Aorta (tissue), 5 donors: ENCODE results near the gene FAF1. TPM values are rescaled to one million over a fixed set of nuclear protein-coding genes. Genes with fewer than 3 reads are reported as not detected.
"Not testable (repeated sequence)": the region's sequence is repeated elsewhere in the genome, so short reads cannot be mapped to it uniquely, and the experiment has no call there.

Source experiments
- ATAC-seq: fragments of 200-7000 bp; cut with Tn5 transposase; one replicate; pipeline ENCODE4 v1.9.1; 2022; ENCODE audit warnings: moderate library complexity; ENCODE audit not compliant: low FRiP score
- DNase-seq, 2 donors: peaks; one replicate each; pipeline ENCODE4 v3.0.0-alpha.2; 2020
- H3K27ac ChIP-seq, 2 donors: one replicate each; pipeline ENCODE4 v1.5.1; 2013; ENCODE audit warnings: low read length in 2 of 2, mild to moderate bottlenecking in 2 of 2, moderate library complexity in 2 of 2, control low read depth in 1 of 2, inconsistent platforms in 1 of 2, low read depth in 1 of 2
- H3K27me3 ChIP-seq, 2 donors: one replicate each; pipeline ENCODE4 v1.6.1; 2013; ENCODE audit warnings: control low read depth in 1 of 2, low read length in 1 of 2, mild to moderate bottlenecking in 1 of 2, moderate library complexity in 1 of 2; ENCODE audit not compliant: insufficient read depth in 2 of 2, control insufficient read depth in 1 of 2
- H3K36me3 ChIP-seq, 2 donors: one replicate each; pipeline ENCODE4 v1.6.1; 2013; ENCODE audit warnings: control low read depth in 1 of 2, low read length in 1 of 2, mild to moderate bottlenecking in 1 of 2; ENCODE audit not compliant: insufficient read depth in 2 of 2, control insufficient read depth in 1 of 2
- H3K4me1 ChIP-seq, 2 donors: one replicate each; pipeline ENCODE4 v1.6.1; 2013; ENCODE audit warnings: low read length in 2 of 2, control low read depth in 1 of 2, mild to moderate bottlenecking in 1 of 2, moderate library complexity in 1 of 2; ENCODE audit not compliant: insufficient read depth in 2 of 2, control insufficient read depth in 1 of 2
- H3K4me3 ChIP-seq, 2 donors: one replicate each; pipeline ENCODE4 v1.5.1; 2013; ENCODE audit warnings: low read length in 2 of 2, control low read depth in 1 of 2, mild to moderate bottlenecking in 1 of 2
- H3K9me3 ChIP-seq: one replicate; pipeline ENCODE4 v1.6.1; 2013; ENCODE audit warnings: mild to moderate bottlenecking, low read length; ENCODE audit not compliant: control insufficient read depth
- WGBS, 2 donors: extraction: QIAGEN DNeasy Blood & Tissue Kit; methylation state at CpG; one replicate each; pipeline ENCODE4 v1.1.7; 2013; 5-methylcytosine and 5-hydroxymethylcytosine counted together
- intact Hi-C, 2 donors: fragments of 100-400 bp; cut with DNase I; formaldehyde crosslinking; loops; one replicate each; pipeline versions ENCODE4 v1.14.2 to v1.15.0; 2022
- polyA plus RNA-seq, 2 donors: library from polyadenylated mRNA; stranded (reverse); fragments of 200-250 nt; gene quantifications; one replicate each; pipeline ENCODE4 v1.2.3, GENCODE V29; 2013
- total RNA-seq, 2 donors: library from RNA; stranded (reverse); fragmentation: NEBNext Ultra II Directional; extraction: Animal tissue kit (Norgen Biotek cat#: 25700); gene quantifications; one replicate each; pipeline ENCODE4 v1.2.1, GENCODE V29; 2021
- donor health status: healthy with polysubstance abuse.
- donor health status: Bipolar disorder and iron deficiency.
- donor health status: DM: no; HTN: no; CAD: no.
- donor health status: DM: no; HTN: no; CAD: no.
- donor health status: DM: yes; HTN: yes; CAD: no.

The FAF1 gene
- total and polyA plus RNA-seq, 4 donors: 27.0 to 56.1 (median 43.0) TPM

DNA sequence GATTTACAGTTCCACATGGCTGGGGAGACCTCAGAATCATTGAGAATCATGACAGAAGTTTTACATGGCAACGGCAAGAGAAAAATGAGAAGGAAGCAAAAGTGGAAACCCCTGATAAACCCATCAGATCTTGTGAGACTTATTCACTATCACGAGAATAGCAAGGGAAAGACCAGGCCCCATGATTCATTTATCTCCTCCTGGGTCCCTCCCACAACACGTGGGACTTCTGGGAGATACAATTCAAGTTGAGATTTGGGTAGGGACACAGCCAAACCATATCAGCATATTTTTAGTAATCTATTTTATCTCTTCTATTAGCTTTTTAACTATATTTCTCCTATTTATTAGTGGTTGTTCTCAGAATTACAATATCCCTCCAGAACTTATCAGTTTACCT lies 26.3 kb downstream of the FAF1 start:
- H3K36me3 ChIP-seq, H3K4me3 ChIP-seq, H3K9me3 ChIP-seq, intact Hi-C loops, DNase-seq, H3K4me1 ChIP-seq, ATAC-seq, H3K27ac ChIP-seq, H3K27me3 ChIP-seq: not testable (repeated sequence)
- WGBS, 2 donors: 84% methylated on average over 3 of the region's 3 CpGs

DNA sequence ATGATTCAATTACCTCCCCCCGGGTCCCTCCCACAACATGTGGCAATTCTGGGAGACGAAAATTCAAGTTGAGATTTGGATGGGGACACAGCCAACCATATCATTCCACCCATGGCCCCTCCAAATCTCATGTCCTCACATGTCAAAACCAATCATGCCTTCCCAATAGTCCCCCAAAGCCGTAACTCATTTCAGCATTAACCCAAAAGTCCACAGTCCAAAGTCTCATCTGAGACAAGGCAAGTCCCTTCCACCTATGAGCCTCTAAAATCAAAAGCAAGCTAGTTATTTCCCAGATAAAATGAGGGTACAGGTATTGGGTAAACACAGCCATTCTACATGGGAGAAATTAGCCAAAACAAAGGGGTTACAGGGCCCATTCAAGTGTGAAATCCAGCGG lies 28.0 kb downstream of the FAF1 start:
- WGBS, 2 donors: 89 to 93% methylated on average over 4 of the region's 4 CpGs
- H3K4me1 ChIP-seq, H3K9me3 ChIP-seq, ATAC-seq, H3K27me3 ChIP-seq, H3K27ac ChIP-seq, intact Hi-C loops, DNase-seq, H3K36me3 ChIP-seq, H3K4me3 ChIP-seq: not testable (repeated sequence)

DNA sequence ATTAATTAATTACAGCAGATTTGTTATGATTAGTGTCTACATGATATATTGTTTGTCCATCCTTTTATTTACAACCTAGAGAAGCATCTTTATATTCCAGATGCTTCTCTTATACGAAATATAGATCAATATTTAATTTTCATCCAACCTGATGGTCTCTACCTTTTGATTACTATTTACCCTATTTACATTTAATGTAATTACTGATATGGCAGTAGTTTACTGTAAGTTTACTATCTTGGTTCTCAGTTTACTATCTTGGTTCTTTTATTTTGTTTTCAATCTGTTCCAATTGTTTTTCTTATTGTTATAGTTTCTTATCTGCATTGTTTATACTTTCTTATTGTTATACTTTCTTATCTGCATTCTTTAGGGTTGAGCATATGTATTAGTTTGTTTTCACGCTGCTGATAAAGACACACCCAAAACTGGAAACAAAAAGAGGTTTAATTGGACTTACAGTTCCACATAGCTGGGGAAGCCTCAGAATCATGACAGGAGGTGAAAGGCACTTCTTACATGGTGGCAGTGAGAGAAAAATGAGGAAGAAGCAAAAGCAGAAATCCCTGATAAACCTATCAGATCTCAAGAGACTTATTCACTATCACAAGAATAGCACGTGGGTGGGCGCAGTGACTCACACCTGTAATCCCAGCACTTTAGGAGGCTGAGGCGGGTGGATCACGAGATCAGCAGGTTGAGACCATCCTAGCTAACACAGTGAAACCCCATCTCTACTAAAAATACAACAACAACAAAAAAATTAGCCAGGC lies 28.9 kb downstream of the FAF1 start:
- H3K4me3 ChIP-seq: no peak overlapping the region
- 89 to 92% methylated on average over 6 of the region's 6 CpGs for WGBS, 2 donors
- intact Hi-C loops: no loop called here

DNA sequence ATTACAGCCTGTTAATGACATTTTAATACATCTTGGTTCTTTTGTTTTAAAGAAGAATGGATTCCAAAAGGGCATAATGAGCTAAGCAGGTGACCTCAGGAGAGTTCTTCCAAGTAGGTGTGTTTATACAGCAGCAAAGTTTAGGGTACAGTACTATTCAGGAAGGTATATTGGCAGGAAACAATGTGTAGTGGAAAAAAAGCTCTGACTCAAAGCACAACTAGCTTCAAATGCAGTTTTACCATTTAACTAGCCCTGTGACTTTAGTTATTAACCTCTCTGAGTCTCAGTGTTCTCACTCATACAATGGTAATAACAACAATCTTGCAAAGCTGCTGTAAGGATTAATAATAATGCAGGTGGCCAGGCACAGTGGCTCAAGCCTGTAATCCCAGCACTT lies 29.9 kb downstream of the FAF1 start:
- H3K4me3 ChIP-seq: no peak overlapping the region
- no peak overlapping the region for H3K27ac ChIP-seq
- no peaks in the 10 kb centered on the region for H3K27me3 ChIP-seq
- ATAC-seq (no peak), DNase-seq (no peak)
- no peaks in the 10 kb centered on the region for H3K4me1 ChIP-seq
- peaks cover 0 to 2% of the 10 kb centered on the region in 2 donors for H3K36me3 ChIP-seq
- intact Hi-C loops: no loop called here
- H3K9me3 ChIP-seq: no peaks in the 10 kb centered on the region

More for the DNA sequence above, 28.9 kb downstream of the FAF1 start:
- H3K9me3 ChIP-seq: no peaks in the 10 kb centered on the region
- no peaks in the 10 kb centered on the region for H3K4me1 ChIP-seq
- no peak overlapping the region for H3K27ac ChIP-seq
- no peak for DNase-seq
- H3K36me3 ChIP-seq: peaks cover 0 to 2% of the 10 kb centered on the region in 2 donors
- no peaks in the 10 kb centered on the region for H3K27me3 ChIP-seq
- no peak for ATAC-seq

- no peaks in the 10 kb centered on the region for H3K4me1 ChIP-seq
- no peak overlapping the region for H3K4me3 ChIP-seq
- ATAC-seq (no peak), DNase-seq (no peak)
- WGBS, 2 donors: 37 to 38% methylated on average over 2 of the region's 2 CpGs
- no peak overlapping the region for H3K27ac ChIP-seq
- no peaks in the 10 kb centered on the region for H3K9me3 ChIP-seq
- intact Hi-C loops: loop anchor here in 1 of 2 donors (10.0 kb wide), 2 partner anchors 115 to 155 kb away; no protein-coding TSS in a partner anchor
- H3K36me3 ChIP-seq: peaks cover 0 to 2% of the 10 kb centered on the region in 2 donors
- no peaks in the 10 kb centered on the region for H3K27me3 ChIP-seq
Observed at GRCh38 chr1:50929376-50929958, 30.6 kb downstream of the FAF1 start.

GRCh38 chr1:50923564-50923963 lies 36.5 kb downstream of the FAF1 start:
- H3K4me3 ChIP-seq: no peak overlapping the region
- H3K4me1 ChIP-seq: no peaks in the 10 kb centered on the region
- no peak for ATAC-seq
- no peaks in the 10 kb centered on the region for H3K9me3 ChIP-seq
- H3K36me3 ChIP-seq: peaks cover 0 to 2% of the 10 kb centered on the region in 2 donors
- DNase-seq: no peak
- WGBS, 2 donors: 98 to 100% methylated on average over 1 of the region's 1 CpG
- intact Hi-C loops: loop anchor here in 1 of 2 donors (10.0 kb wide), 2 partner anchors 121 to 149 kb away; no protein-coding TSS in a partner anchor
- H3K27ac ChIP-seq: no peak overlapping the region
- H3K27me3 ChIP-seq: no peaks in the 10 kb centered on the region

- WGBS, 2 donors: 98 to 100% methylated on average over 4 of the region's 4 CpGs
- no peaks in the 10 kb centered on the region for H3K36me3 ChIP-seq
- DNase-seq (no peak), ATAC-seq (no peak)
- no peaks in the 10 kb centered on the region for H3K27me3 ChIP-seq
- no peak overlapping the region for H3K27ac ChIP-seq
- H3K4me1 ChIP-seq: no peaks in the 10 kb centered on the region
- no peaks in the 10 kb centered on the region for H3K9me3 ChIP-seq
- intact Hi-C loops: loop anchor here in 1 of 2 donors (10.0 kb wide), 2 partner anchors 124 to 146 kb away; no protein-coding TSS in a partner anchor
- H3K4me3 ChIP-seq: no peak overlapping the region
Observed at GRCh38 chr1:50921029-50921428, 39.0 kb downstream of the FAF1 start.

DNA sequence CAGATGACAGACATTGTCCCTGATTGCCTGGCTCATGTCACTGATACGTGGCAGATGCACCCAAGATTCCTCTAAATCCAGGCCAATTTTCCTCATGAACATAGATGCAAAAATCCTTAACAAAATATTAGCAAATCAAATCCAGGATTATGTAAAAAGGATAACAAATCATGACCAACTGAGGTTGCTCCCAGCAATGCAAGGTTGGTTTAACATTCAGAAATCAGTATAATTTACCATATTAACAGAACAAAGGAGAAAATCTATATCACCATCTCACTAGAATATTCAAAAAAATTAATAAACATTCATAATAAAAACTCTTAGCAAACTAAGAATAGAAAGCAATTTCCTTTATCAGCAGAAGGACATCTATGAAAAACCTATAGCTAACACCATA lies 39.7 kb downstream of the FAF1 start:
- no peak for ATAC-seq
- no peaks in the 10 kb centered on the region for H3K36me3 ChIP-seq
- peaks cover 0 to under 1% of the 10 kb centered on the region in 2 donors for H3K4me1 ChIP-seq
- no peak for DNase-seq
- no peak overlapping the region for H3K4me3 ChIP-seq
- H3K27ac ChIP-seq: no peak overlapping the region
- WGBS, 2 donors: 96 to 97% methylated on average over 1 of the region's 1 CpG
- no peaks in the 10 kb centered on the region for H3K27me3 ChIP-seq
- intact Hi-C loops: loop anchor here in 1 of 2 donors (10.0 kb wide), 2 partner anchors 124 to 146 kb away; no protein-coding TSS in a partner anchor
- no peaks in the 10 kb centered on the region for H3K9me3 ChIP-seq
